NB4 (cell line): ENCODE measurements around the gene ARFGAP1.

Experiments used
- CTCF ChIP-seq: IDR thresholded peaks from one replicate; pipeline ENCODE4 v1.5.1; 2012; ENCODE audit warnings: low read depth, low read length
- MYC ChIP-seq: IDR thresholded peaks from 2 replicates; pipeline ENCODE4 v1.6.1; 2011; ENCODE audit warnings: low read depth, low read length
- POLR2A ChIP-seq: IDR thresholded peaks from 2 replicates; pipeline ENCODE4 v1.6.1; 2011; ENCODE audit warnings: mild to moderate bottlenecking; ENCODE audit not compliant: insufficient read length; ENCODE audit errors: extremely low read depth
- TF ChIP-seq, protein P1 (sequence below): IDR thresholded peaks from 2 replicates; pipeline ENCODE4 v1.6.1; 2011; ENCODE audit warnings: low read depth, low read length

- TF ChIP-seq POLR2A (no peak), CTCF (no peak), MYC (no peak)
- TF ChIP-seq, protein P1, sequence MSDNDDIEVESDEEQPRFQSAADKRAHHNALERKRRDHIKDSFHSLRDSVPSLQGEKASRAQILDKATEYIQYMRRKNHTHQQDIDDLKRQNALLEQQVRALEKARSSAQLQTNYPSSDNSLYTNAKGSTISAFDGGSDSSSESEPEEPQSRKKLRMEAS = no peak
These were observed 23.6 kb upstream of the ARFGAP1 start for GRCh38 chr20:63248835-63249591.
